GM23248 (cell line): ENCODE data around the gene EYA4. TPM values are rescaled to one million over a fixed set of nuclear protein-coding genes. Genes with fewer than 3 reads are reported as not detected.

Experiments
- DNase-seq: peaks from one replicate; pipeline ENCODE4 v3.0.0-alpha.2; 2015
- H2AFZ ChIP-seq: fragments of 200-600 bp; sonication (generic); 2 replicates; pipeline ENCODE4 v1.6.1; 2016; ENCODE audit warnings: antibody characterized with exemption
- H3F3A ChIP-seq: fragments of 200-600 bp; sonication (generic); 2 replicates; pipeline ENCODE4 v1.6.1; 2016; ENCODE audit warnings: mild to moderate bottlenecking, antibody characterized with exemption, mixed run types; ENCODE audit not compliant: insufficient read depth
- H3K27ac ChIP-seq: fragments of 200-600 bp; sonication (generic); 2 replicates; pipeline ENCODE4 v1.5.1; 2016; ENCODE audit warnings: mild to moderate bottlenecking
- H3K27me3 ChIP-seq: fragments of 200-600 bp; sonication (generic); replicated peaks from 2 replicates; pipeline ENCODE4 v1.6.1; 2016; ENCODE audit warnings: mild to moderate bottlenecking; ENCODE audit not compliant: insufficient read depth
- H3K36me3 ChIP-seq: fragments of 200-600 bp; sonication (generic); 2 replicates; pipeline ENCODE4 v1.6.1; 2016; ENCODE audit warnings: low read depth, mild to moderate bottlenecking
- H3K4me1 ChIP-seq: fragments of 200-600 bp; sonication (generic); 2 replicates; pipeline ENCODE4 v1.6.1; 2016; ENCODE audit warnings: mild to moderate bottlenecking; ENCODE audit not compliant: insufficient read depth
- H3K4me2 ChIP-seq: fragments of 200-600 bp; sonication (generic); one replicate; pipeline ENCODE4 v1.6.1; 2016; ENCODE audit warnings: mild to moderate bottlenecking; ENCODE audit not compliant: unreplicated experiment
- H3K4me3 ChIP-seq: fragments of 200-600 bp; sonication (generic); 2 replicates; pipeline ENCODE4 v1.5.1; 2016; ENCODE audit warnings: mild to moderate bottlenecking
- H3K79me2 ChIP-seq: fragments of 200-600 bp; sonication (generic); 2 replicates; pipeline ENCODE4 v1.6.1; 2016; ENCODE audit warnings: mild to moderate bottlenecking; ENCODE audit not compliant: insufficient read depth
- H3K9ac ChIP-seq: fragments of 200-600 bp; sonication (generic); 2 replicates; pipeline ENCODE4 v1.6.1; 2016; ENCODE audit warnings: mild to moderate bottlenecking
- H3K9me2 ChIP-seq: fragments of 200-600 bp; sonication (generic); 2 replicates; pipeline ENCODE4 v1.6.1; 2016; ENCODE audit warnings: mixed run types, mild to moderate bottlenecking, moderate library complexity; ENCODE audit not compliant: insufficient read depth
- H3K9me3 ChIP-seq: fragments of 200-600 bp; sonication (generic); one replicate; pipeline ENCODE4 v1.6.1; 2017; ENCODE audit warnings: low read depth
- H4K20me1 ChIP-seq: fragments of 200-600 bp; sonication (generic); 2 replicates; pipeline ENCODE4 v1.6.0; 2016; ENCODE audit not compliant: insufficient read depth
- EZH2 ChIP-seq: fragments of 200-600 bp; sonication (generic); IDR thresholded peaks from 2 replicates; pipeline ENCODE4 v1.6.1; 2018; ENCODE audit warnings: antibody characterized with exemption, mild to moderate bottlenecking; ENCODE audit not compliant: insufficient read depth, poor library complexity, severe bottlenecking
- EZH2phosphoT487 ChIP-seq: fragments of 200-600 bp; sonication (generic); IDR thresholded peaks from 2 replicates; pipeline ENCODE4 v1.6.1; 2018; ENCODE audit warnings: antibody characterized with exemption, moderate library complexity, mild to moderate bottlenecking, low read depth; ENCODE audit not compliant: insufficient read depth
- WGBS, 2 experiments: methylation state at CpG; one replicate each; pipeline ENCODE4 v1.1.6; 2015 to 2017; ENCODE audit warnings: low lambda C conversion rate in 2 of 2, low coverage in 1 of 2; ENCODE audit errors: missing lambda C conversion rate in 2 of 2; 5-methylcytosine and 5-hydroxymethylcytosine counted together
- in situ Hi-C: fragments of 300-500 bp; cut with MboI; formaldehyde crosslinking; loops from 2 replicates; pipeline ENCODE4 v1.15.0; 2020
- polyA plus RNA-seq: library from polyadenylated mRNA; unstranded; fragments of >200 nt; fragmentation: Nextera tagmentation; extraction: Ambion mirVana; gene quantifications from 2 replicates; pipeline ENCODE4 v1.2.1, GENCODE V29; 2016
- total RNA-seq: library from RNA; depleted of rRNA; stranded (reverse); fragments of >200 nt; shearing (Covaris generic); gene quantifications from 2 replicates; pipeline ENCODE4 v1.2.3, GENCODE V29; 2014

Gene EYA4
- total and polyA plus RNA-seq, 2 experiments from 2014 or later: not detected

DNA sequence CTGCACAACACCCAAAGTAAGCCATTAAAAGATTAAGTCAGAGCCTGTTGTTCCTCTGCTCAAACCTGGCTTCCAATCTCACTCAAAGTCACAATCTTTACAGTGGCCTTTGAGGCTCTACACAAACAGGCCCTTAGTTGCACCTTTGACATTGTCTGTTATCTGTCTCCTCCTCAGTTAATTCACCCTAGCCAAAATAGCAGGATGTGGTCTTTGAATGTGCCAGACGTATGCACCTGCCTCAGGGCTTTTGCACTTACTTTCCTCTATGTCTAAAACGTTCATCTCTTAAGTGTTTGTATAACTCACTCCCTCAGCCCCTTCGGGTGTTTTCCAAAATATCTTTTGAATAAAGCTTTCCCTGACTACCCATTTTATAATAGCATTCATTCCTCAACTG lies 107.7 kb downstream of the EYA4 start:
- no peaks in the 10 kb centered on the region for H4K20me1 ChIP-seq
- 20 to 23% methylated on average over 3 of the region's 3 CpGs for WGBS, 2 experiments

DNA sequence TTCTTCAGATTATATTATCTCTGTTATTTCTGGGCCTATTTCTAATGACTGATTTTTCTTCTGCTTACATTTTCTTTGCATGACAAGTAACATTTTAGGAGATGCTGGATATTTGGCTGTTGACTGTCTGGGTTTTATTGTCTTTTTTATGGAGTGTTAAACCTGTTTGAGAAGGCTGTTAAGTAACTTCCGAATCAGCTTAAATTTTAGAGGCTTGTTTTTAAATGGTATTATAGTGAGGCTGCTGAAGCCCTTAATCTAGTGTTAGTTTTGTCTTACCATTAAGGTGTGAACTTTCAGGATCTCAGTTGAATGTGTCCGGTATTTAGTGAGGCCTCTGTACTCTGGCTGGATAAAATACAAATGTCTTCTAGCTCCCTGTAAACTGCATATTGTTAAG lies 109.8 kb downstream of the EYA4 start:
- WGBS, 2 experiments: 61 to 62% methylated on average over 2 of the region's 2 CpGs
- no peaks in the 10 kb centered on the region for H3K9me3 ChIP-seq
- no peaks in the 10 kb centered on the region for H3K79me2 ChIP-seq
- H3K9ac ChIP-seq: no peak overlapping the region
- no peak for DNase-seq
- H3K4me1 ChIP-seq: no peaks in the 10 kb centered on the region
- H3K9me2 ChIP-seq: no peaks in the 10 kb centered on the region
- H2AFZ ChIP-seq: no peak overlapping the region
- H3F3A ChIP-seq: no peaks in the 10 kb centered on the region
- in situ Hi-C loops: no loop called here
- no peaks in the 10 kb centered on the region for H3K36me3 ChIP-seq
- no peak overlapping the region for H3K4me3 ChIP-seq
- no peaks in the 10 kb centered on the region for H4K20me1 ChIP-seq
- TF ChIP-seq EZH2 (no peak), EZH2phosphoT487 (no peak)
- no peak overlapping the region for H3K27ac ChIP-seq
- no peak overlapping the region for H3K4me2 ChIP-seq
- H3K27me3 ChIP-seq: peaks cover 6% of the 10 kb centered on the region

More for the DNA sequence above, 107.7 kb downstream of the EYA4 start:
- TF ChIP-seq EZH2: no peak
- no peak for DNase-seq
- Histone ChIP-seq H3K36me3 (no peaks in the 10 kb centered on the region), H3K9me2 (no peaks in the 10 kb centered on the region), H3K9me3 (no peaks in the 10 kb centered on the region), H3K4me1 (no peaks in the 10 kb centered on the region), H3K4me3 (no peak overlapping the region), H3K27me3 (peaks cover 6% of the 10 kb centered on the region), H3K79me2 (no peaks in the 10 kb centered on the region), H2AFZ (no peak overlapping the region), H3K27ac (no peak overlapping the region), H3K4me2 (no peak overlapping the region), H3K9ac (no peak overlapping the region), H3F3A (no peaks in the 10 kb centered on the region)
- in situ Hi-C loops: no loop called here

DNA sequence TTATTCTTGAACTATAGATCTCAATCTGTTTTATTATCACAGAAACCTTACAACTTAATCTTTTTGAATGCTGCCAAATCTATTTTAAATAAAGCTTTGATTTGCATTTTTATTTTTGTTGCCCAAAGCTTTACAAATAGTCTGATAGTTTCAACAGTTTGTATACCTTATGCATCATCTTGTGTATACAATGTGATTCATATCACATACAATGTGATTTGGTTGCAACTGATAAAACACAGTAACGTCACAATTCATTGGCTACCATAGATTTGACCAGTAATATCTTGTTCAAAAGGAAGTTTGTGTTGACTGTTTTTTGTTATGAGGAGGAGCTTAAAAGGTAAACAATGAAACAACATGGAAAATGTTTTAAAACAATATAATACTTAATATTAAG lies 110.9 kb downstream of the EYA4 start:
- H3K27me3 ChIP-seq: peaks cover 6% of the 10 kb centered on the region
- H3F3A ChIP-seq: no peaks in the 10 kb centered on the region
- no peaks in the 10 kb centered on the region for H3K36me3 ChIP-seq
- no peaks in the 10 kb centered on the region for H4K20me1 ChIP-seq
- no peaks in the 10 kb centered on the region for H3K79me2 ChIP-seq
- H3K9me3 ChIP-seq: no peaks in the 10 kb centered on the region
- H2AFZ ChIP-seq: no peak overlapping the region
- no peaks in the 10 kb centered on the region for H3K4me1 ChIP-seq
- H3K4me3 ChIP-seq: no peak overlapping the region
- no peak for DNase-seq
- H3K4me2 ChIP-seq: no peak overlapping the region
- H3K27ac ChIP-seq: no peak overlapping the region
- WGBS, 2 experiments: 55 to 65% methylated on average over 1 of the region's 1 CpG
- H3K9ac ChIP-seq: no peak overlapping the region
- H3K9me2 ChIP-seq: no peaks in the 10 kb centered on the region
- no peak for TF ChIP-seq EZH2
- TF ChIP-seq EZH2phosphoT487: no peak
- in situ Hi-C loops: no loop called here

DNA sequence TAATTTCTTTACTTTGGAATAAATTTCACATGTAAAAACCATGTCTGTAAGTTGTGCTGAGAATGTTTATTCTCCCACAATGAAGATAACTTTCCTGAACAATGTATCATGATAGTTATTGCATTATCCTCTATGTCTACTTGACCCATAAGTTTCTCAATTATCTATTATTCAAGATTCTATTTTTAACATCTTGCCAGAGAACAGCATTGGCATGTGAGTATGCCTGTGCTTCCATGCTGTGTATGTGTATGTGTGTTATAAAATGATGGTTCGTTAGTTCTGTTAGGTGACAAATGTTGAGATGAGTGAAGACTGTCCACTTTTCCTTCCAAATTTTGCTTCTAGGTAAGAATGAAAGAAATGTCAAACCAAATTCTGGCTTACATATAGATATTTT lies 111.9 kb downstream of the EYA4 start:
- Histone ChIP-seq H3K9me3 (no peaks in the 10 kb centered on the region), H3K4me2 (no peak overlapping the region), H3F3A (no peaks in the 10 kb centered on the region), H4K20me1 (no peaks in the 10 kb centered on the region), H3K79me2 (no peaks in the 10 kb centered on the region), H3K9me2 (no peaks in the 10 kb centered on the region), H3K4me3 (no peak overlapping the region), H3K36me3 (no peaks in the 10 kb centered on the region), H2AFZ (no peak overlapping the region), H3K27me3 (no peaks in the 10 kb centered on the region; the same call in none of the 2 replicates), H3K9ac (no peak overlapping the region), H3K4me1 (no peaks in the 10 kb centered on the region), H3K27ac (no peak overlapping the region)
- 14 to 15% methylated on average over 1 of the region's 1 CpG for WGBS, 2 experiments
- TF ChIP-seq EZH2 (no peak), EZH2phosphoT487 (no peak)
- no peak for DNase-seq
- in situ Hi-C loops: no loop called here

DNA sequence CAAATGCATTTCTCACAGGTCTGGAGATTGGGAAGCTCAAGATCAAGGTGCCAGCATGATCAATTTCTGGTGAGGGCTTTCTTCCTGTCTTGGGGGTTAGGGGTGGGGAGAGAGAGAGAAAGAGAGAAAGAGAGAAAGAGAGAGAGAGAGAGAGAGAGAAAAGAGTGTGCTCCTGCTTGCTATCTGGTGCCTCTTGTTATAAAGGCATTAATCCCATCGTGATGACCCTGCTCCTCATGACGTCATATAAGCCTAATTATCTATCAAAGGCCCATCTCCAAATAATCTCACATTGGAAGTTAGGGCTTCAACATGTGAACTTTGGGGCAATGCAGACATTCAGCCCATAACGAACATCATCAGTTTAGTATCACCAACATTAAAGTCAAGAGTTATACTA lies 114.8 kb downstream of the EYA4 start:
- no peak overlapping the region for H2AFZ ChIP-seq
- no peak overlapping the region for H3K27ac ChIP-seq
- 32 to 37% methylated on average over 3 of the region's 3 CpGs for whole genome bisulfite sequencing, 2 experiments
- no peaks in the 10 kb centered on the region for H4K20me1 ChIP-seq
- no peaks in the 10 kb centered on the region for H3K4me1 ChIP-seq
- TF ChIP-seq EZH2phosphoT487 (no peak), EZH2 (no peak)
- in situ Hi-C loops: no loop called here
- no peaks in the 10 kb centered on the region for H3F3A ChIP-seq
- no peaks in the 10 kb centered on the region for H3K79me2 ChIP-seq
- H3K9me2 ChIP-seq: no peaks in the 10 kb centered on the region
- H3K27me3 ChIP-seq: no peaks in the 10 kb centered on the region; the same call in 1 of the 2 replicates
- no peak overlapping the region for H3K9ac ChIP-seq
- H3K9me3 ChIP-seq: no peaks in the 10 kb centered on the region
- no peak overlapping the region for H3K4me3 ChIP-seq
- no peaks in the 10 kb centered on the region for H3K36me3 ChIP-seq
- DNase-seq: no peak
- no peak overlapping the region for H3K4me2 ChIP-seq
